Loucy (cell line): Measurements from ENCODE around the gene SLC38A1.

Source experiments
- CTCF ChIP-seq: fragments of 200-600 bp; sonication (generic); conservative IDR thresholded peaks from 2 replicates; pipeline ENCODE4 v1.5.1; 2014; ENCODE audit warnings: mild to moderate bottlenecking, antibody characterized with exemption, low read length
- EZH2phosphoT487 ChIP-seq: fragments of 200-600 bp; IDR thresholded peaks from 2 replicates; pipeline ENCODE4 v1.6.1; 2018; ENCODE audit warnings: antibody characterized with exemption, mild to moderate bottlenecking, moderate library complexity, borderline replicate concordance

- TF ChIP-seq CTCF (no peak), EZH2phosphoT487 (no peak)
Measured at GRCh38 chr12:46265734-46266133, 3.1 kb downstream of the SLC38A1 start.
